ENCODE measurements around the gene DUSP8. TPM values are rescaled to one million over a fixed set of nuclear protein-coding genes. Genes with fewer than 3 reads are reported as not detected.
"Not testable (repeated sequence)": the region's sequence is repeated elsewhere in the genome, so short reads cannot be mapped to it uniquely, and the experiment has no call there.

The DUSP8 gene
- total RNA-seq, 1 donor from 2014 or later, result 15.3 TPM

DNA sequence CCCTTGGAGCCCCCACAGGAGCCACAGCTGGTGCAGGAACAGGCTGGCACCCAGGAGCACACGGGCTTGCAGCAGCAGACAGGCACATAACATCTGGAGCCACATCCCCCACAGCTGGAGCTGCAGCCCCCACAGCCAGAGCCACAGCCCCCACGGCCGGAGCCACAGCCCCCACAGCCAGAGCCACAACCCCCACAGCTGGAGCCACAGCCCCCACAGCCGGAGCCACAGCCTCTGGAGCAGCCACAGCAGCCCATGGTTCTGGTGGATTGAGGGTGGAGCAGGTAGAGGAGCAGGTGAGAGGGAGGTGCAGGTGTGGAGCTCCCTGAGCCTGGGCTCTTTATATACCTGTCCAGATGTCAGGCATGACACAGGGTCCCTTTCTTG is 25.9 kb upstream of the DUSP8 start, which contains the start of gene KRTAP5-2:
Gene KRTAP5-2 (minus strand): TSS at position 301 of the 387 bp plus-strand sequence. CDS start 44 bp downstream, at position 257.
- Histone ChIP-seq H3K27ac (replicated peaks) (no peak within 1 kb of the TSS), H3K27me3 (ENCODE audit: low read depth) (peaks cover 46% of the 10 kb centered on the region), H3K4me3 (no peak within 1 kb of the TSS), H3K36me3 (no peaks in the 10 kb centered on the region), H3K9me3 (replicated peaks) (no peaks in the 10 kb centered on the region), H3K4me1 (peaks cover 12% of the 10 kb centered on the region)
- intact Hi-C loops (cut with micrococcal nuclease), result no loop called here
- DNase-seq, result no peak
- TF ChIP-seq, protein P1, sequence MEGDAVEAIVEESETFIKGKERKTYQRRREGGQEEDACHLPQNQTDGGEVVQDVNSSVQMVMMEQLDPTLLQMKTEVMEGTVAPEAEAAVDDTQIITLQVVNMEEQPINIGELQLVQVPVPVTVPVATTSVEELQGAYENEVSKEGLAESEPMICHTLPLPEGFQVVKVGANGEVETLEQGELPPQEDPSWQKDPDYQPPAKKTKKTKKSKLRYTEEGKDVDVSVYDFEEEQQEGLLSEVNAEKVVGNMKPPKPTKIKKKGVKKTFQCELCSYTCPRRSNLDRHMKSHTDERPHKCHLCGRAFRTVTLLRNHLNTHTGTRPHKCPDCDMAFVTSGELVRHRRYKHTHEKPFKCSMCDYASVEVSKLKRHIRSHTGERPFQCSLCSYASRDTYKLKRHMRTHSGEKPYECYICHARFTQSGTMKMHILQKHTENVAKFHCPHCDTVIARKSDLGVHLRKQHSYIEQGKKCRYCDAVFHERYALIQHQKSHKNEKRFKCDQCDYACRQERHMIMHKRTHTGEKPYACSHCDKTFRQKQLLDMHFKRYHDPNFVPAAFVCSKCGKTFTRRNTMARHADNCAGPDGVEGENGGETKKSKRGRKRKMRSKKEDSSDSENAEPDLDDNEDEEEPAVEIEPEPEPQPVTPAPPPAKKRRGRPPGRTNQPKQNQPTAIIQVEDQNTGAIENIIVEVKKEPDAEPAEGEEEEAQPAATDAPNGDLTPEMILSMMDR (IDR thresholded peaks at IDR 0.05; ENCODE audit: borderline replicate concordance), result no peak

- Histone ChIP-seq H3K4me3 (no peak overlapping the region), H3K27ac (replicated peaks) (no peak overlapping the region), H3K9me3 (replicated peaks) (no peaks in the 10 kb centered on the region), H3K4me1 (peaks cover 12% of the 10 kb centered on the region), H3K27me3 (ENCODE audit: low read depth) (peaks cover 41% of the 10 kb centered on the region), H3K36me3 (no peaks in the 10 kb centered on the region)
- no peak for DNase-seq
- TF ChIP-seq, protein P1 (IDR thresholded peaks at IDR 0.05; ENCODE audit: borderline replicate concordance), result no peak
- intact Hi-C loops (cut with micrococcal nuclease), result no loop called here
These were observed 25.4 kb upstream of the DUSP8 start for GRCh38 chr11:1597331-1597993.

GRCh38 chr11:1596576-1597121 is 24.6 kb upstream of the DUSP8 start:
- H3K36me3 ChIP-seq; DNase-seq; H3K9me3 ChIP-seq (replicated peaks); H3K4me3 ChIP-seq; H3K27ac ChIP-seq (replicated peaks); intact Hi-C loops (cut with micrococcal nuclease): not testable (repeated sequence)
- Histone ChIP-seq H3K27me3 (ENCODE audit: low read depth) (peaks cover 33% of the 10 kb centered on the region), H3K4me1 (peaks cover 12% of the 10 kb centered on the region)

DNA sequence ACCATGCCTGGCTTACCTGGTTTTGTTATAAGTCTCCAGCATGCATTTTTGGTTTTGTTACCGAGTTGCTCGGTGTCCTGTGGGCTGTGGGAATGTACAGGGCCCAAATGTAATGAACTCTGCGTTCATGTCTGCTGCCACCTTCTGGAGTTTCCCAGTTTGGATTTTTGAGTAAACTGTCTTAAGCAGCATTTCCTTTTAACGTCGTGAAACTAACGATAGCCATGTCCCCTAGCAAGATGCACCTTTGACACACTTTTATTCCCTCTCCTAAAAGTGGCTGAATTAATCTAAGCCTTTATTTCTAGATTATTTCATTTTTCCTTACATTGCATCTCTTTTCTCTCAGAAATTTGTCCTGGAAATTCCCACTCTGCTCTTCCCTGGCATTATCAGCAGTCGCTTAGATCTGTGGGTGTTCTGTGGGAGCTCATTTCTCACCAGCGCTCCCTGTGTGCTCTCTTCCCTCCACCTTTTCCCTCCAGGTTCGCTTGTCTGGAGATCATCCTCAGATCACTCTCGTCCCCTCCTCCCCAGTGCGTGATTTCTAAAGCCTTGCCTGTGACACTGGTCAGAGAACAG is 24.0 kb upstream of the DUSP8 start:
- H3K36me3 ChIP-seq; H3K27ac ChIP-seq (replicated peaks); DNase-seq; intact Hi-C loops (cut with micrococcal nuclease); H3K9me3 ChIP-seq (replicated peaks); H3K4me3 ChIP-seq: not testable (repeated sequence)
- Histone ChIP-seq H3K27me3 (ENCODE audit: low read depth) (peaks cover 32% of the 10 kb centered on the region), H3K4me1 (peaks cover 12% of the 10 kb centered on the region)

- no peak for DNase-seq
- no peak overlapping the region for H3K4me3 ChIP-seq
- intact Hi-C loops (cut with micrococcal nuclease), result no loop called here
- H3K27me3 ChIP-seq (ENCODE audit: low read depth), result peaks cover 13% of the 10 kb centered on the region
- H3K9me3 ChIP-seq (replicated peaks), result no peaks in the 10 kb centered on the region
- TF ChIP-seq, protein P1 (IDR thresholded peaks at IDR 0.05; ENCODE audit: borderline replicate concordance), result no peak
- H3K36me3 ChIP-seq, result no peaks in the 10 kb centered on the region
- peaks cover 20% of the 10 kb centered on the region for H3K4me1 ChIP-seq
- H3K27ac ChIP-seq (replicated peaks), result no peak overlapping the region
These were observed 20.6 kb upstream of the DUSP8 start for GRCh38 chr11:1592628-1593027.

DNA sequence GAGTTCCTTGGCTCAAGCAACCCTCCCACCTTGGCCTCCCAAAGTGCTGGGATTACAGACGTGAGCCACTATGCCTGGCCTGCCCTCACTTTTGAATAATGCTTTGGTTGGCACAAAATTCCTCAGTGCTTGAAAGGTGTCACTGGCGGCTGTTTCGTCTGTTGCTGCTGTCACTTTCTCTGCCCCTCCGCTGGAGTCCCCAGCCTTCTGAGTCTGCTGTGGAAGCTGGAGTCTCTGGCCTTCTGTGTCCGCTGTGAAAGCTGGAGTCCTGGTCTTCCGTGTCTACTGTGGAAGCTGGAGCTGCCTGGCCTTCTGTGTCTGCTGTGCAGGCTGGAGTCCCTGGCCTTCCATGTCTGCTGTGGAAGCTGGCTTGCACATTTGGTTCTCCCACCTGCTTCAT is 17.9 kb upstream of the DUSP8 start:
- TF ChIP-seq, protein P1 (IDR thresholded peaks at IDR 0.05; ENCODE audit: borderline replicate concordance), result no peak
- no peaks in the 10 kb centered on the region for H3K27me3 ChIP-seq (ENCODE audit: low read depth)
- H3K36me3 ChIP-seq, result no peaks in the 10 kb centered on the region
- no peak for DNase-seq
- H3K9me3 ChIP-seq (replicated peaks), result no peaks in the 10 kb centered on the region
- peak overlapping the region; percentile 60 for H3K27ac ChIP-seq (replicated peaks)
- peaks cover 7% of the 10 kb centered on the region for H3K4me1 ChIP-seq
- intact Hi-C loops (cut with micrococcal nuclease), result no loop called here
- H3K4me3 ChIP-seq, result no peak overlapping the region

- H3K27ac ChIP-seq (replicated peaks), result peak overlapping the region; percentile 60
- H3K4me3 ChIP-seq; H3K9me3 ChIP-seq (replicated peaks); H3K36me3 ChIP-seq; H3K4me1 ChIP-seq; intact Hi-C loops (cut with micrococcal nuclease); DNase-seq; H3K27me3 ChIP-seq (ENCODE audit: low read depth): not testable (repeated sequence)
These were observed 17.3 kb upstream of the DUSP8 start for GRCh38 chr11:1589191-1589963.

All from left ventricle myocardium inferior (tissue), 1 donor.